HG03175 (cell line): ENCODE measurements around the gene POC1A.
A peak's percentile ranks its signal among the peaks of the same experiment; 100 is the strongest.

Source experiments
- ATAC-seq: cut with Tn5 transposase; IDR thresholded peaks from one replicate; pipeline ENCODE4 v1.9.1; 2021; ENCODE audit warnings: mild to moderate bottlenecking, moderate library complexity; ENCODE audit not compliant: unreplicated experiment

POC1A gene

GRCh38 chr3:52154135-52155094 lies at the start of gene POC1A:
Gene POC1A (minus strand): TSS chr3:52154423. CDS start chr3:52154372, 51 bp downstream.
- ATAC-seq = peak; percentile 83

GRCh38 chr3:52203701-52204100 lies 49.5 kb upstream of the POC1A start:
- ATAC-seq = no peak

- ATAC-seq = no peak
Observed at GRCh38 chr3:52202384-52203077, 48.3 kb upstream of the POC1A start.

- no peak for ATAC-seq
Observed at GRCh38 chr3:52200981-52201679, 46.9 kb upstream of the POC1A start.

- no peak for ATAC-seq
Observed at GRCh38 chr3:52198643-52199608, 44.7 kb upstream of the POC1A start.

GRCh38 chr3:52197842-52198625 lies 43.8 kb upstream of the POC1A start, which contains the start of gene ALAS1:
Gene ALAS1 (plus strand): TSS chr3:52198160. CDS start chr3:52199242, 1,082 bp downstream.
- peak; percentile 78 for ATAC-seq

- ATAC-seq = peak; percentile 1
Observed at GRCh38 chr3:52197499-52197841, 43.2 kb upstream of the POC1A start.

GRCh38 chr3:52196977-52197376 lies 42.8 kb upstream of the POC1A start:
- ATAC-seq = no peak

- ATAC-seq = no peak
Observed at GRCh38 chr3:52195823-52196331, 41.7 kb upstream of the POC1A start.

GRCh38 chr3:52195291-52195597 lies 41.0 kb upstream of the POC1A start:
- no peak for ATAC-seq

- ATAC-seq = no peak
Observed at GRCh38 chr3:52194485-52195290, 40.5 kb upstream of the POC1A start.

GRCh38 chr3:52193065-52193464 lies 38.8 kb upstream of the POC1A start:
- no peak for ATAC-seq

GRCh38 chr3:52191663-52192062 lies 37.4 kb upstream of the POC1A start:
- ATAC-seq = no peak

- ATAC-seq = no peak
Observed at GRCh38 chr3:52190294-52191074, 36.3 kb upstream of the POC1A start.

- ATAC-seq = no peak
Observed at GRCh38 chr3:52188556-52188955, 34.3 kb upstream of the POC1A start.

- ATAC-seq = no peak
Observed at GRCh38 chr3:52186729-52187128, 32.5 kb upstream of the POC1A start.

- ATAC-seq = no peak
Observed at GRCh38 chr3:52185837-52186236, 31.6 kb upstream of the POC1A start.

GRCh38 chr3:52185311-52185710 lies 31.1 kb upstream of the POC1A start:
- ATAC-seq = no peak
